HL-60 (cell line): ENCODE results near the gene CBLL1.

Experiments
- DNase-seq, 2 experiments: peaks; one replicate each; pipeline ENCODE4 v3.0.0-alpha.2; 2010 to 2020; ENCODE audit warnings: low read depth in 1 of 2, low spot score in 1 of 2
- H3K27ac ChIP-seq: fragments of 250-450 bp; sonication (Bioruptor Pico); replicated peaks from 2 replicates; pipeline ENCODE4 v1.5.1; 2020; ENCODE audit warnings: mild to moderate bottlenecking, moderate library complexity
- H3K27me3 ChIP-seq: fragments of 250-450 bp; sonication (Bioruptor Pico); 2 replicates; pipeline ENCODE4 v1.5.1; 2021; ENCODE audit warnings: mild to moderate bottlenecking, moderate library complexity; ENCODE audit not compliant: insufficient read depth, poor library complexity, severe bottlenecking
- H3K4me3 ChIP-seq: replicated peaks from 2 replicates; pipeline ENCODE4 v1.5.1; 2011; ENCODE audit warnings: mild to moderate bottlenecking, control low read depth, low read length; ENCODE audit not compliant: insufficient read depth
- GABPA ChIP-seq: IDR thresholded peaks from 2 replicates; pipeline ENCODE4 v1.6.1; 2012; ENCODE audit warnings: low read depth
- POLR2AphosphoS5 ChIP-seq: IDR thresholded peaks from 2 replicates; pipeline ENCODE4 v1.6.1; 2012; ENCODE audit warnings: low read depth
- SPI1 ChIP-seq: IDR thresholded peaks from 2 replicates; pipeline ENCODE4 v1.6.1; 2012; ENCODE audit warnings: low read depth, mild to moderate bottlenecking, borderline replicate concordance
- TF ChIP-seq, protein P1 (sequence below): IDR thresholded peaks from 2 replicates; pipeline ENCODE4 v1.6.1; 2012; ENCODE audit warnings: low read depth; ENCODE audit not compliant: insufficient replicate concordance
- TF ChIP-seq, protein P2 (sequence below): IDR thresholded peaks from one replicate; pipeline ENCODE4 v1.5.1; 2011; ENCODE audit warnings: low read length, control low read depth, inconsistent platforms; ENCODE audit not compliant: insufficient read depth

The CBLL1 gene

DNA sequence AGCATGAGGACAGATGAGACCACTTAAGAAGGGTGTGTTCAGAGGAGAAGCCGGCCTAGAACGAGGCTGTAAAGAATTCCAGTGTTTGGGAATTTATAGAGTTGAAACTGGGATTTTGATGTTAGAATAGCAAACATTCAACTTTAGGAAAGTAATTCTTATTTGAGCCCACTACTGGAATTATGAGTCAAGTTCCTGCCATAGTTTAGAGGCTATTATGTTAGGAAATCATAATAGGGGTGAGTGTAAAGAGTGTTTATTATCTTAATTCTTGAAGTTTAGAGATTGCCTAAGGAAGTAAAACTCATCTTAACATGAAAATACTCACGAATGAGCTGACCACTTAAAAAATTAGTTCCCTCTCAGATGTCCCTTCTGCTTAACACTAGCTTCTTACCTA, 2.1 kb downstream of the CBLL1 start:
- no peak for DNase-seq
- Histone ChIP-seq H3K27ac (no peak overlapping the region), H3K4me3 (peak overlapping the region; percentile 93; the same call in 1 of the 2 replicates), H3K27me3 (no peaks in the 10 kb centered on the region)
- TF ChIP-seq SPI1 (no peak), POLR2AphosphoS5 (no peak)
- TF ChIP-seq, protein P1, sequence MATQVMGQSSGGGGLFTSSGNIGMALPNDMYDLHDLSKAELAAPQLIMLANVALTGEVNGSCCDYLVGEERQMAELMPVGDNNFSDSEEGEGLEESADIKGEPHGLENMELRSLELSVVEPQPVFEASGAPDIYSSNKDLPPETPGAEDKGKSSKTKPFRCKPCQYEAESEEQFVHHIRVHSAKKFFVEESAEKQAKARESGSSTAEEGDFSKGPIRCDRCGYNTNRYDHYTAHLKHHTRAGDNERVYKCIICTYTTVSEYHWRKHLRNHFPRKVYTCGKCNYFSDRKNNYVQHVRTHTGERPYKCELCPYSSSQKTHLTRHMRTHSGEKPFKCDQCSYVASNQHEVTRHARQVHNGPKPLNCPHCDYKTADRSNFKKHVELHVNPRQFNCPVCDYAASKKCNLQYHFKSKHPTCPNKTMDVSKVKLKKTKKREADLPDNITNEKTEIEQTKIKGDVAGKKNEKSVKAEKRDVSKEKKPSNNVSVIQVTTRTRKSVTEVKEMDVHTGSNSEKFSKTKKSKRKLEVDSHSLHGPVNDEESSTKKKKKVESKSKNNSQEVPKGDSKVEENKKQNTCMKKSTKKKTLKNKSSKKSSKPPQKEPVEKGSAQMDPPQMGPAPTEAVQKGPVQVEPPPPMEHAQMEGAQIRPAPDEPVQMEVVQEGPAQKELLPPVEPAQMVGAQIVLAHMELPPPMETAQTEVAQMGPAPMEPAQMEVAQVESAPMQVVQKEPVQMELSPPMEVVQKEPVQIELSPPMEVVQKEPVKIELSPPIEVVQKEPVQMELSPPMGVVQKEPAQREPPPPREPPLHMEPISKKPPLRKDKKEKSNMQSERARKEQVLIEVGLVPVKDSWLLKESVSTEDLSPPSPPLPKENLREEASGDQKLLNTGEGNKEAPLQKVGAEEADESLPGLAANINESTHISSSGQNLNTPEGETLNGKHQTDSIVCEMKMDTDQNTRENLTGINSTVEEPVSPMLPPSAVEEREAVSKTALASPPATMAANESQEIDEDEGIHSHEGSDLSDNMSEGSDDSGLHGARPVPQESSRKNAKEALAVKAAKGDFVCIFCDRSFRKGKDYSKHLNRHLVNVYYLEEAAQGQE: no peak

DNA sequence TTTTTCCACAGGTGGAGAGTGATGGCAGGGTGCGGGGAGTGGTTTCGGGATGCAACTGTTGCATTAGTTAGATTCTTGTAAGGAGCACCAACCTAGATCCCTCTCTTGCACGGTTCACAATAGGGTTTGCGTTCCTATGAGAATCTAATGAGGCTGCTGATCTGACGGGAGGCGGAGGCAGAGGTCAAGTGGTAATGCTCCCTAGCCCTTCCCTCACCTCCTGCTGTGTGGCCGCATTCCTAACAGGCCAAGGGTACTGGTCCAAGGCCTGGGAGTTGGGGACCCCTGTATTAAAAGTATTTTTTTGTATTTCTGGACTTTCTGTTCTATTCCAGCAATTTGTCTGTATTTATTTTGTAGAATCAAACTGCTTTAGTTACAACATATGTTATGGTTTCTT, 7.2 kb downstream of the CBLL1 start:
- no peak overlapping the region for H3K4me3 ChIP-seq
- DNase-seq: no peak
- no peaks in the 10 kb centered on the region for H3K27me3 ChIP-seq
- no peak for TF ChIP-seq POLR2AphosphoS5
- TF ChIP-seq, protein P2, sequence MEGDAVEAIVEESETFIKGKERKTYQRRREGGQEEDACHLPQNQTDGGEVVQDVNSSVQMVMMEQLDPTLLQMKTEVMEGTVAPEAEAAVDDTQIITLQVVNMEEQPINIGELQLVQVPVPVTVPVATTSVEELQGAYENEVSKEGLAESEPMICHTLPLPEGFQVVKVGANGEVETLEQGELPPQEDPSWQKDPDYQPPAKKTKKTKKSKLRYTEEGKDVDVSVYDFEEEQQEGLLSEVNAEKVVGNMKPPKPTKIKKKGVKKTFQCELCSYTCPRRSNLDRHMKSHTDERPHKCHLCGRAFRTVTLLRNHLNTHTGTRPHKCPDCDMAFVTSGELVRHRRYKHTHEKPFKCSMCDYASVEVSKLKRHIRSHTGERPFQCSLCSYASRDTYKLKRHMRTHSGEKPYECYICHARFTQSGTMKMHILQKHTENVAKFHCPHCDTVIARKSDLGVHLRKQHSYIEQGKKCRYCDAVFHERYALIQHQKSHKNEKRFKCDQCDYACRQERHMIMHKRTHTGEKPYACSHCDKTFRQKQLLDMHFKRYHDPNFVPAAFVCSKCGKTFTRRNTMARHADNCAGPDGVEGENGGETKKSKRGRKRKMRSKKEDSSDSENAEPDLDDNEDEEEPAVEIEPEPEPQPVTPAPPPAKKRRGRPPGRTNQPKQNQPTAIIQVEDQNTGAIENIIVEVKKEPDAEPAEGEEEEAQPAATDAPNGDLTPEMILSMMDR: no peak
- TF ChIP-seq SPI1: no peak
- no peak overlapping the region for H3K27ac ChIP-seq

DNA sequence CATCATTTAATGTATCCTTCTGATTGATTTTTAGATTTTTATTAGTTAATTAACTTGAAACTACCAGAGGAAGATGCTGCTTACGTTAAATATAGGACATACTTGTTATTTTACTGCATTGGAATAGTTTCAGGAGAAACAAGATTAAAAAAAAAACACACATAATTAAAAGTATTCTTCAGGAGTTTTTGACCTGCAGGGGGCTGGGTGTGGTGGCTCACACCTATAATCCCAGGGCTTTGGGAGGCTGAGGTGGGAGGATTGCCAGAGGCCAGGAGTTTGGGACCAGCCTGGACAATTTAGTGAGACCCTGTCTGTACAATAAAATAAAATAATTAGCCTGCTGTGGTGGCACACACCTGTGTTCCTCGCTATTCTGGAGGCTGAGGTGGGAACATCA, 10.7 kb downstream of the CBLL1 start:
- no peak for DNase-seq

DNA sequence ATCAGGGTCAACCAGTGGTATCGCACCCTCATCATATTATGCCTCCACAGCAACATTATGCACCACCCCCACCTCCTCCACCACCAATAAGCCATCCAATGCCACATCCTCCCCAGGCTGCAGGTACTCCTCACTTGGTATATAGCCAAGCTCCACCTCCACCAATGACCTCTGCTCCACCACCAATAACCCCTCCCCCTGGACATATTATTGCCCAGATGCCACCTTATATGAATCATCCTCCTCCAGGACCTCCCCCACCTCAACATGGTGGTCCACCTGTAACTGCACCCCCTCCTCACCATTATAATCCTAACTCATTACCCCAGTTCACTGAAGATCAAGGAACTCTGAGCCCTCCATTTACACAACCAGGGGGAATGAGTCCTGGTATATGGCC, 14.7 kb downstream of the CBLL1 start:
- H3K27me3 ChIP-seq: no peaks in the 10 kb centered on the region
- no peak for DNase-seq
- no peak overlapping the region for H3K27ac ChIP-seq
- TF ChIP-seq, protein P2: no peak
- TF ChIP-seq POLR2AphosphoS5 (0 out of 2 replicates have a peak, but pooled peaks have one; percentile 25), GABPA (no peak)
- TF ChIP-seq, protein P1: no peak
- H3K4me3 ChIP-seq: no peak overlapping the region

More for the DNA sequence above, 10.7 kb downstream of the CBLL1 start:
- no peaks in the 10 kb centered on the region for H3K27me3 ChIP-seq
- no peak overlapping the region for H3K4me3 ChIP-seq
- no peak overlapping the region for H3K27ac ChIP-seq
- TF ChIP-seq, protein P2: no peak
- TF ChIP-seq POLR2AphosphoS5 (no peak), SPI1 (no peak), GABPA (no peak)
- TF ChIP-seq, protein P1: no peak
